H9 (cell line): ENCODE results near the gene VANGL2. TPM values are rescaled to one million over a fixed set of nuclear protein-coding genes. Genes with fewer than 3 reads are reported as not detected.
A peak's percentile ranks its signal among the peaks of the same experiment; 100 is the strongest.

Experiments used
- DNase-seq: peaks from one replicate; pipeline ENCODE4 v3.0.0-alpha.2; 2017
- H2AFZ ChIP-seq: one replicate; pipeline ENCODE4 v1.6.1; 2013; ENCODE audit warnings: mild to moderate bottlenecking, low read length, control low read depth, moderate library complexity
- H2AK5ac ChIP-seq: 2 replicates; pipeline ENCODE4 v1.6.1; 2013; ENCODE audit warnings: low read length, control low read depth, mixed read lengths; ENCODE audit not compliant: insufficient read length
- H2BK120ac ChIP-seq: one replicate; pipeline ENCODE4 v1.6.1; 2013; ENCODE audit warnings: low read depth, mild to moderate bottlenecking, low read length, control low read depth, inconsistent platforms; ENCODE audit not compliant: poor library complexity, severe bottlenecking
- H2BK12ac ChIP-seq: 2 replicates; pipeline ENCODE4 v1.6.1; 2013; ENCODE audit warnings: low read length, control low read depth, mixed read lengths, low read depth; ENCODE audit not compliant: insufficient read length
- H2BK15ac ChIP-seq: 2 replicates; pipeline ENCODE4 v1.6.1; 2013; ENCODE audit warnings: low read depth, low read length, control low read depth
- H2BK20ac ChIP-seq: one replicate; pipeline ENCODE4 v1.6.1; 2013; ENCODE audit warnings: low read depth, mild to moderate bottlenecking, low read length, control low read depth, inconsistent platforms; ENCODE audit not compliant: poor library complexity, severe bottlenecking
- H2BK5ac ChIP-seq: 2 replicates; pipeline ENCODE4 v1.6.1; 2013; ENCODE audit warnings: low read length, control low read depth, mixed read lengths; ENCODE audit not compliant: insufficient read length
- H3K14ac ChIP-seq: 2 replicates; pipeline ENCODE4 v1.6.1; 2013; ENCODE audit warnings: low read length, control low read depth; ENCODE audit not compliant: insufficient read depth
- H3K18ac ChIP-seq: 2 replicates; pipeline ENCODE4 v1.6.1; 2013; ENCODE audit warnings: low read depth, mild to moderate bottlenecking, mixed read lengths, low read length, control low read depth; ENCODE audit not compliant: insufficient read length
- H3K23ac ChIP-seq: 2 replicates; pipeline ENCODE4 v1.6.1; 2013; ENCODE audit warnings: low read length, control low read depth, mixed read lengths, low read depth; ENCODE audit not compliant: insufficient read length
- H3K23me2 ChIP-seq: 2 replicates; pipeline ENCODE4 v1.6.1; 2013; ENCODE audit warnings: low read depth, mild to moderate bottlenecking, mixed read lengths, low read length, control low read depth; ENCODE audit not compliant: insufficient read length, poor library complexity, severe bottlenecking
- H3K27ac ChIP-seq: 2 replicates; pipeline ENCODE4 v1.5.1; 2013; ENCODE audit warnings: low read length, control low read depth, mixed read lengths, low read depth; ENCODE audit not compliant: insufficient read length
- H3K27me3 ChIP-seq: 2 replicates; pipeline ENCODE4 v1.6.1; 2013; ENCODE audit warnings: low read length, control low read depth, inconsistent platforms; ENCODE audit not compliant: insufficient read depth
- H3K4ac ChIP-seq: 2 replicates; pipeline ENCODE4 v1.6.1; 2013; ENCODE audit warnings: low read depth, mild to moderate bottlenecking, control low read depth, inconsistent platforms, low read length, moderate library complexity
- H3K4me1 ChIP-seq: 2 replicates; pipeline ENCODE4 v1.6.1; 2013; ENCODE audit warnings: low read length, control low read depth, inconsistent platforms; ENCODE audit not compliant: insufficient read depth
- H3K4me2 ChIP-seq: 2 replicates; pipeline ENCODE4 v1.6.1; 2013; ENCODE audit warnings: low read length, control low read depth, mixed read lengths; ENCODE audit not compliant: insufficient read length, insufficient read depth
- H3K56ac ChIP-seq: 2 replicates; pipeline ENCODE4 v1.6.1; 2013; ENCODE audit warnings: low read depth, mild to moderate bottlenecking, mixed read lengths, low read length, control low read depth; ENCODE audit not compliant: insufficient read length
- H3K79me1 ChIP-seq: 2 replicates; pipeline ENCODE4 v1.6.1; 2013; ENCODE audit warnings: low read depth, mild to moderate bottlenecking, moderate library complexity, low read length, control low read depth, inconsistent platforms; ENCODE audit not compliant: insufficient read depth, poor library complexity, severe bottlenecking
- H3K79me2 ChIP-seq: 2 replicates; pipeline ENCODE4 v1.6.1; 2013; ENCODE audit warnings: low read length, control low read depth, inconsistent platforms; ENCODE audit not compliant: insufficient read depth
- H3K9ac ChIP-seq: 2 replicates; pipeline ENCODE4 v1.6.1; 2013; ENCODE audit warnings: low read length, control low read depth, mixed read lengths; ENCODE audit not compliant: insufficient read length; ENCODE audit errors: extremely low read depth
- H3K9me3 ChIP-seq: one replicate; pipeline ENCODE4 v1.6.1; 2013; ENCODE audit warnings: low read depth, low read length, inconsistent platforms; ENCODE audit not compliant: control insufficient read depth
- H3T11ph ChIP-seq: one replicate; pipeline ENCODE4 v1.6.1; 2013; ENCODE audit warnings: mild to moderate bottlenecking, low read length, control low read depth, inconsistent platforms
- H4K20me1 ChIP-seq: one replicate; pipeline ENCODE4 v1.6.1; 2013; ENCODE audit not compliant: control insufficient read depth, insufficient read length, insufficient read depth
- H4K5ac ChIP-seq: 2 replicates; pipeline ENCODE4 v1.6.1; 2013; ENCODE audit warnings: low read depth, mild to moderate bottlenecking, mixed read lengths, low read length, control low read depth; ENCODE audit not compliant: insufficient read length
- H4K8ac ChIP-seq: replicated peaks from 2 replicates; pipeline ENCODE4 v1.6.1; 2013; ENCODE audit warnings: low read length, control low read depth, mixed read lengths, low read depth; ENCODE audit not compliant: insufficient read length
- H4K91ac ChIP-seq: 2 replicates; pipeline ENCODE4 v1.6.1; 2013; ENCODE audit warnings: low read depth, mild to moderate bottlenecking, moderate library complexity, mixed read lengths, low read length, control low read depth; ENCODE audit not compliant: insufficient read length
- H3K27ac Mint-ChIP-seq, 3 experiments: 2 replicates in 2 of 3; 3 replicates in 1 of 3; pipeline ENCODE4 v1.8.0; 2020 to 2021; ENCODE audit warnings: mixed read lengths in 3 of 3, mild to moderate bottlenecking in 1 of 3, moderate library complexity in 1 of 3
- H3K27me3 Mint-ChIP-seq: 2 replicates; pipeline ENCODE4 v1.8.0; 2021; ENCODE audit warnings: low read depth, mild to moderate bottlenecking, moderate library complexity, mixed read lengths
- H3K36me3 Mint-ChIP-seq, 3 experiments: 2 replicates in 2 of 3; 3 replicates in 1 of 3; pipeline ENCODE4 v1.8.0; 2020 to 2021; ENCODE audit warnings: low read depth in 3 of 3, mixed read lengths in 3 of 3; ENCODE audit not compliant: insufficient read depth in 1 of 3
- H3K4me1 Mint-ChIP-seq, 2 experiments: 2 replicates each; pipeline ENCODE4 v1.8.0; 2020; ENCODE audit warnings: mixed read lengths in 2 of 2
- H3K4me3 Mint-ChIP-seq, 2 experiments: 2 replicates in 1 of 2; 3 replicates in 1 of 2; pipeline ENCODE4 v1.8.0; 2020 to 2021; ENCODE audit warnings: mild to moderate bottlenecking in 2 of 2, mixed read lengths in 2 of 2, moderate library complexity in 1 of 2
- H3K9me3 Mint-ChIP-seq, 2 experiments: 2 replicates in 1 of 2; 3 replicates in 1 of 2; pipeline ENCODE4 v1.8.0; 2020; ENCODE audit warnings: mild to moderate bottlenecking in 2 of 2, mixed read lengths in 2 of 2, moderate library complexity in 1 of 2
- WGBS: extraction: QIAGEN DNeasy Blood & Tissue Kit; methylation state at CpG from one replicate; pipeline ENCODE4 v1.1.7; 2013; ENCODE audit warnings: missing lambda C conversion rate, low lambda C conversion rate, mixed read lengths; ENCODE audit not compliant: insufficient read length; ENCODE audit errors: extremely low coverage; 5-methylcytosine and 5-hydroxymethylcytosine counted together
- total RNA-seq: library from RNA; stranded (reverse); gene quantifications from 2 replicates; pipeline ENCODE4 v1.2.1, GENCODE V29; 2021
- TF ChIP-seq, protein P1 (sequence below): fragments of 200-600 bp; sonication (generic); conservative IDR thresholded peaks from 3 replicates; pipeline ENCODE4 v1.8.0; 2021; ENCODE audit warnings: antibody characterized with exemption, mild to moderate bottlenecking

Gene VANGL2
- total RNA-seq, 1 experiment from 2014 or later, result 58.5 TPM

DNA sequence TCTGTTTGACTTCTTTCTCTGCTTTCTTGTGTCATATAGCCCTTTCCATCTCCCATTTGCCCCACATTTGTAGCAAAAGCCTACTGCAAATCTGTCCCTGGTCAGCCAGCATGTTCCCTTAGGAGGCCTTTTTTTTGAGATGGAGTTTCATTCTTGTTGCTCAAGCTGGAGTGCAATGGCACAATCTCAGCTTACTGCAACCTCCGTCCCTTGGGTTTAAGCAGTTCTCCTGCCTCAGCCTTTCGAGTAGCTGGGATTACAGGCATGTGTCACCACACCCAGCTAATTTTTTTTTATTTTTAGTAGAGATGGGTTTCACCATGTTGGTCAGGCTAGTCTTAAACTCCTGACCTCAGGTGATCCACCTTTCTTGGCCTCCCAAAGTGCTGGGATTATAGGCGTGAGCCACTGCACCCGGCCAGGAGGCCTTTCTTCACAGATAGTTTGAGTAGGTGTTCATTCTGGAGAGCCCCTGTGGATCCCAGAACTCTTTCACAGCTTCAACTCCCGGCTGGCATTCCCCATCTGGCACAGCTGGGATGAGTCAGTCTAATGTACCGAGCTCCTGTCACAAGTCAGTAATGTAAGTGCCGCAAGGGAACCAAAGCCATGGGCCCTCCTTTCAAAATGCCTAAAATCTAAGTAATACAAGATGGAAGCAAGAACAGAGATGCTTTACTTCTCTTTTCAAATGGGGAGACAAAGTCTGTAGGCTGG is 42.9 kb upstream of the VANGL2 start:
- H2BK15ac ChIP-seq, result no peak overlapping the region
- H2BK12ac ChIP-seq, result no peak overlapping the region
- H3K14ac ChIP-seq, result no peak overlapping the region
- no peaks in the 10 kb centered on the region; the same call in 1 of the 2 replicates for H3K4me1 ChIP-seq
- no peaks in the 10 kb centered on the region for H3K79me2 ChIP-seq
- no peak overlapping the region for H3K4me2 ChIP-seq
- H4K91ac ChIP-seq, result no peak overlapping the region
- no peak overlapping the region for H3K4me3 Mint-ChIP-seq
- H3K27ac Mint-ChIP-seq, result 0 out of 7 replicates have a peak overlapping the region, but pooled peaks of 1 of the 3 experiments have one; percentile 45
- WGBS, result no CpG with 5 or more reads among the region's 7 CpGs
- H3K27ac ChIP-seq, result no peak overlapping the region
- H2AK5ac ChIP-seq, result no peak overlapping the region
- no peak overlapping the region for H3K18ac ChIP-seq
- H3K36me3 Mint-ChIP-seq, result peaks cover 37 to 84% (median 76%) of the 10 kb centered on the region in 3 experiments
- H3K4ac ChIP-seq, result no peak overlapping the region
- H3K9ac ChIP-seq, result no peak overlapping the region
- no peak overlapping the region for H2AFZ ChIP-seq
- peaks cover 13 to 16% of the 10 kb centered on the region in 2 experiments for H3K4me1 Mint-ChIP-seq
- no peaks in the 10 kb centered on the region for H3K27me3 ChIP-seq
- H3K9me3 ChIP-seq, result no peaks in the 10 kb centered on the region
- no peak overlapping the region for H4K8ac ChIP-seq
- H3K79me1 ChIP-seq, result no peaks in the 10 kb centered on the region
- TF ChIP-seq, protein P1, sequence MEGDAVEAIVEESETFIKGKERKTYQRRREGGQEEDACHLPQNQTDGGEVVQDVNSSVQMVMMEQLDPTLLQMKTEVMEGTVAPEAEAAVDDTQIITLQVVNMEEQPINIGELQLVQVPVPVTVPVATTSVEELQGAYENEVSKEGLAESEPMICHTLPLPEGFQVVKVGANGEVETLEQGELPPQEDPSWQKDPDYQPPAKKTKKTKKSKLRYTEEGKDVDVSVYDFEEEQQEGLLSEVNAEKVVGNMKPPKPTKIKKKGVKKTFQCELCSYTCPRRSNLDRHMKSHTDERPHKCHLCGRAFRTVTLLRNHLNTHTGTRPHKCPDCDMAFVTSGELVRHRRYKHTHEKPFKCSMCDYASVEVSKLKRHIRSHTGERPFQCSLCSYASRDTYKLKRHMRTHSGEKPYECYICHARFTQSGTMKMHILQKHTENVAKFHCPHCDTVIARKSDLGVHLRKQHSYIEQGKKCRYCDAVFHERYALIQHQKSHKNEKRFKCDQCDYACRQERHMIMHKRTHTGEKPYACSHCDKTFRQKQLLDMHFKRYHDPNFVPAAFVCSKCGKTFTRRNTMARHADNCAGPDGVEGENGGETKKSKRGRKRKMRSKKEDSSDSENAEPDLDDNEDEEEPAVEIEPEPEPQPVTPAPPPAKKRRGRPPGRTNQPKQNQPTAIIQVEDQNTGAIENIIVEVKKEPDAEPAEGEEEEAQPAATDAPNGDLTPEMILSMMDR, result no peak
- no peak overlapping the region for H2BK20ac ChIP-seq
- H3K23ac ChIP-seq, result no peak overlapping the region
- H2BK5ac ChIP-seq, result no peak overlapping the region
- no peak for DNase-seq
- no peaks in the 10 kb centered on the region for H3K23me2 ChIP-seq
- no peaks in the 10 kb centered on the region for H3K27me3 Mint-ChIP-seq
- no peak overlapping the region for H3K56ac ChIP-seq
- H4K5ac ChIP-seq, result no peak overlapping the region
- H3K9me3 Mint-ChIP-seq, result no peaks in the 10 kb centered on the region
- no peak overlapping the region for H3T11ph ChIP-seq
- no peak overlapping the region for H2BK120ac ChIP-seq
- H4K20me1 ChIP-seq, result peaks cover 2% of the 10 kb centered on the region
